Gastrocnemius medialis (tissue), 4 donors: ENCODE measurements around the gene DDX1. TPM values are rescaled to one million over a fixed set of nuclear protein-coding genes. Genes with fewer than 3 reads are reported as not detected.

ENCODE experiments used
- ATAC-seq, 2 donors: fragments of 150-250 bp; one replicate each; pipeline ENCODE4 v1.9.1; 2016
- DNase-seq, 2 donors: peaks; one replicate each; pipeline ENCODE4 v3.0.0-alpha.2; 2019
- H3K27ac ChIP-seq, 4 donors: fragments of 200-600 bp; sonication (generic); 1 replicate in 1 of 4; 2 replicates in 3 of 4; pipeline ENCODE4 v1.5.1; 2016 to 2018; ENCODE audit warnings: mild to moderate bottlenecking in 2 of 4, moderate library complexity in 1 of 4
- H3K27me3 ChIP-seq, 3 donors: fragments of 200-600 bp; sonication (generic) in 2 of 3; 1 replicate in 1 of 3; 2 replicates in 2 of 3; pipeline versions ENCODE4 v1.5.1 to v1.6.0; 2016 to 2019; ENCODE audit warnings: mild to moderate bottlenecking in 1 of 3, moderate library complexity in 1 of 3
- H3K36me3 ChIP-seq, 2 donors: fragments of 200-600 bp; sonication (generic) in 1 of 2; one replicate each; pipeline ENCODE4 v1.5.1; 2017 to 2018
- H3K4me1 ChIP-seq, 2 donors: fragments of 200-600 bp; sonication (generic) in 1 of 2; one replicate each; pipeline ENCODE4 v1.5.1; 2016 to 2017; ENCODE audit warnings: mild to moderate bottlenecking in 2 of 2
- H3K4me3 ChIP-seq, 4 donors: fragments of 200-600 bp; sonication (generic) in 3 of 4; 1 replicate in 1 of 4; 2 replicates in 3 of 4; pipeline ENCODE4 v1.5.1; 2016 to 2019; ENCODE audit warnings: mild to moderate bottlenecking in 2 of 4
- H3K9me3 ChIP-seq, 3 donors: fragments of 200-600 bp; sonication (generic) in 2 of 3; 1 replicate in 1 of 3; 2 replicates in 2 of 3; pipeline ENCODE4 v1.5.1; 2016 to 2019
- POLR2A ChIP-seq, 2 donors: fragments of 450-650 bp; IDR thresholded peaks; one replicate each; pipeline ENCODE4 v1.6.1; 2017; ENCODE audit warnings: antibody characterized with exemption in 2 of 2, mild to moderate bottlenecking in 2 of 2, moderate library complexity in 2 of 2
- in situ Hi-C, 4 donors: fragments of 200-750 bp; cut with MboI; loops; one replicate each; pipeline versions ENCODE4 v1.15.0 to v1.8.0; 2017; ENCODE audit warnings: low sequenced_read_pairs in 4 of 4
- intact Hi-C: fragments of 100-400 bp; cut with DNase I; formaldehyde crosslinking; loops from one replicate; pipeline ENCODE4 v1.15.1; 2023; ENCODE audit warnings: low total_unique reads
- total RNA-seq, 4 donors: library from RNA; depleted of rRNA; stranded (reverse); fragments of >200 nt; gene quantifications; one replicate each; pipeline versions ENCODE4 v1.1.0 to v1.2.3, GENCODE V29; 2016
- TF ChIP-seq, protein P1 (sequence below), 5 experiments: fragments of 450-650 bp in 3 of 5; fragments of 200-600 bp in 2 of 5; sonication (generic) in 2 of 5; IDR thresholded peaks in 4 of 5; conservative IDR thresholded peaks in 1 of 5; 1 replicate in 4 of 5; 2 replicates in 1 of 5; pipeline ENCODE4 v1.5.1; 2016 to 2019; ENCODE audit warnings: antibody characterized with exemption in 5 of 5, mild to moderate bottlenecking in 3 of 5, moderate library complexity in 3 of 5

Gene DDX1
- total RNA-seq, 4 donors from 2014 or later = 72.8 to 108 (median 88.6) TPM

DNA sequence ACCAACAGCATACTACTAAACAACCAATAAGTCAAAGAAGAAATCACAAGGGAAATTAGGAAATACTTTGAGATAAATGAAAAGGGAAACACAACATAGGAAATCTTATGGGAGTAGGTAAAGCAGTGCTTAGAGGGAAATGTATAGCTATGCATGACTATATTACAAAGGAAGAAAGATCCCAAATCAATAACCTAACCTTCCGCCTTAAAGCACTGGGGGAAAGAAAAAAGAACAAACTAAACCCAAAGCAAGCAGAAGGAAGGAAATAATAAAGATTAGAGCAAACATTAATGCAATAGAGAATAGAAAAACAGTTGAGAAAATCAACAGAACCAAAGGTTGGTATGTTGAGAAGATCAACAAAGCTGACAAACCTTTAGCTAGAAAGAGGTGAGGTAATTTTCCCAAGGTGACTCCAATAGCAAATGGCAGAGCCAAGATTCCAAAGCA lies 49.9 kb downstream of the DDX1 start:
- H3K9me3 ChIP-seq = no peaks in the 10 kb centered on the region
- peaks cover 7 to 20% of the 10 kb centered on the region in 2 donors for H3K4me1 ChIP-seq
- H3K36me3 ChIP-seq = peaks cover 0 to 5% of the 10 kb centered on the region in 2 donors
- DNase-seq (no peak), ATAC-seq (no peak)
- in situ Hi-C loops = loop anchor here (25.0 kb wide), 5 partner anchors 296 to 1121 kb away; partner anchors contain the start of gene MYCN (in 1 of the 4)
- no peak overlapping the region for H3K4me3 ChIP-seq
- intact Hi-C loops = no loop called here
- H3K27ac ChIP-seq = no peak overlapping the region
- TF ChIP-seq POLR2A (IDR thresholded peaks at IDR 0.05) = no peak
- TF ChIP-seq, protein P1, sequence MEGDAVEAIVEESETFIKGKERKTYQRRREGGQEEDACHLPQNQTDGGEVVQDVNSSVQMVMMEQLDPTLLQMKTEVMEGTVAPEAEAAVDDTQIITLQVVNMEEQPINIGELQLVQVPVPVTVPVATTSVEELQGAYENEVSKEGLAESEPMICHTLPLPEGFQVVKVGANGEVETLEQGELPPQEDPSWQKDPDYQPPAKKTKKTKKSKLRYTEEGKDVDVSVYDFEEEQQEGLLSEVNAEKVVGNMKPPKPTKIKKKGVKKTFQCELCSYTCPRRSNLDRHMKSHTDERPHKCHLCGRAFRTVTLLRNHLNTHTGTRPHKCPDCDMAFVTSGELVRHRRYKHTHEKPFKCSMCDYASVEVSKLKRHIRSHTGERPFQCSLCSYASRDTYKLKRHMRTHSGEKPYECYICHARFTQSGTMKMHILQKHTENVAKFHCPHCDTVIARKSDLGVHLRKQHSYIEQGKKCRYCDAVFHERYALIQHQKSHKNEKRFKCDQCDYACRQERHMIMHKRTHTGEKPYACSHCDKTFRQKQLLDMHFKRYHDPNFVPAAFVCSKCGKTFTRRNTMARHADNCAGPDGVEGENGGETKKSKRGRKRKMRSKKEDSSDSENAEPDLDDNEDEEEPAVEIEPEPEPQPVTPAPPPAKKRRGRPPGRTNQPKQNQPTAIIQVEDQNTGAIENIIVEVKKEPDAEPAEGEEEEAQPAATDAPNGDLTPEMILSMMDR (IDR thresholded peaks at IDR 0.05 in 4 of 5, conservative IDR thresholded peaks at IDR 0.05 in 1 of 5) = no peak
- H3K27me3 ChIP-seq = no peaks in the 10 kb centered on the region

DNA sequence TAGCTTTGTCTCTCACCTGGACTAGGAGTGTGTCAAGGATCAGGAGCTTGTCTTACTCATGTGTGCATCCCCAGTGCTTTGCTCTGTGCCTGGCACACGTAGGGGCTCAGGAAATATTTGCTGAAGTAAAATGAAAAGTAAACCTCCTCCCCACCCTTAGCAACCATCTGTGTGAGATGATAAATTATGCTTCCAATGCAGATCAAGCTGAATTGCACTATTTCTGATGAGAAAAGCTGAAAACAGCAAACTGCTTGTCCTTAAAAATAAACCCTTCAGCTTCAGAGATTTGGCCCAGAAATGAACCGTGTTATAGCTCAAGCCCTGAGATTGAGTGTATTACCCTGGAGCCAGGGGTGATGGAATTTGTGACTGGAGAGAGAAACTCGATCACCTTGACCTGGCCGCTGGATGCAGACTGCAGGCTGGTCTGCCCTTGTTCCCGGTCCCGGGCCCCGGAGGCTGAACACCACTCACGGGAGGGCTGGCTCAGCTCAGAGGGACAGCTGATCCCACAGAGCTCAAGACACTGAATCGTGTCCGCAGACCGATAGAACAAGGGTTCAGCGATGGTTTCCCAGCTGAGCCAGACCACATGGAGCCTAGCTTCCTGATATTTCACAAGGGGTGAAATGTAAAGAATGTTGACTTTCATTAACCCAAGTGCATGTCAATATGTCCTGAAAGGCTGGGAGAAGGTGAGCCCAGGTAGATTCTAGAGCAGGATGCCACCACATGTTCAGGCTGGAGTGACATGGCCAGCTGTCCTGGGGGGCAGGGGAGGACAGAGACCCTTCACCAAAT lies 50.5 kb downstream of the DDX1 start:
- Histone ChIP-seq H3K4me1 (peaks cover 7 to 17% of the 10 kb centered on the region in 2 donors), H3K4me3 (no peak overlapping the region), H3K27ac (no peak overlapping the region), H3K27me3 (no peaks in the 10 kb centered on the region), H3K9me3 (no peaks in the 10 kb centered on the region), H3K36me3 (peaks cover 0 to 5% of the 10 kb centered on the region in 2 donors)
- no peak for TF ChIP-seq POLR2A (IDR thresholded peaks at IDR 0.05)
- no peak for DNase-seq
- intact Hi-C loops (no loop called here), in situ Hi-C loops (loop anchor here (25.0 kb wide), 5 partner anchors 295 to 1120 kb away; partner anchors contain the start of gene MYCN (in 1 of the 4))
- no peak for ATAC-seq

DNA sequence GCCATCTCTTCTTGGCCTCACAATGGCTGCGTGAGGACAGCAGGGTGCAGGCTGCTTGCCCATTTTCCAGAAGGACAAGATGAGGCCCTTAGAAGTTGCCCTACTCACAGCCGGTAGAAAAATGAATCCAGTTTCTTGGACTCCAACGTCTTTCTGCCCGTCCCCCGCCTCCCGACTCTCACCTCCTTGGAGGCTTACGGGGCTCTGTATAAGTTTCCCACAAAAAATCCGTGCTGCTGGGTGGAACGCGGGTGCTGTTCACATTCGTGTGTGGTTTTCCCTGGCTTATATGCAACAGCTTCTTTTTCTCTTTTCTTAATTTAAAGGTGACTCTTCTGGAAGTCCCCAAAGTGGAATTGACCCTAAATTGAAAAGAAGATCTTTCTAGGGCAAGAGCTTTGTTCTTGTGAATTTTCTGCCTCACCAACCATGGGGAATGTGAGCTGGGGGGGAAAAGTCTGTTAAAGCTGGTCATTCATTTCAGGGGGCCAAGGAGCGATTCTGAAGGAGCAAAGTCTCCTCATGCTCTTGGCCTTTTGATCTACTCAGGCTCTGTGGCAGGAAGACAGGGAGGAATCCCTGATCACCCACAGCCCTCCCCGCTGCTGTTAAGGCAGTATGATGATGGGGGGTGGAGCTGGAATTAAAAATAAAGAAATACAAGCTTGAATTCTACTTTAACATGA lies 51.3 kb downstream of the DDX1 start:
- Histone ChIP-seq H3K27me3 (no peaks in the 10 kb centered on the region), H3K9me3 (no peaks in the 10 kb centered on the region), H3K27ac (no peak overlapping the region), H3K4me3 (no peak overlapping the region), H3K4me1 (peaks cover 7 to 10% of the 10 kb centered on the region in 2 donors), H3K36me3 (peaks cover 0 to 5% of the 10 kb centered on the region in 2 donors)
- DNase-seq = no peak
- TF ChIP-seq, protein P1 (IDR thresholded peaks at IDR 0.05 in 4 of 5, conservative IDR thresholded peaks at IDR 0.05 in 1 of 5) = no peak
- in situ Hi-C loops = loop anchor here (25.0 kb wide), 5 partner anchors 294 to 1119 kb away; partner anchors contain the start of gene MYCN (in 1 of the 4)
- ATAC-seq = no peak
- intact Hi-C loops = no loop called here

DNA sequence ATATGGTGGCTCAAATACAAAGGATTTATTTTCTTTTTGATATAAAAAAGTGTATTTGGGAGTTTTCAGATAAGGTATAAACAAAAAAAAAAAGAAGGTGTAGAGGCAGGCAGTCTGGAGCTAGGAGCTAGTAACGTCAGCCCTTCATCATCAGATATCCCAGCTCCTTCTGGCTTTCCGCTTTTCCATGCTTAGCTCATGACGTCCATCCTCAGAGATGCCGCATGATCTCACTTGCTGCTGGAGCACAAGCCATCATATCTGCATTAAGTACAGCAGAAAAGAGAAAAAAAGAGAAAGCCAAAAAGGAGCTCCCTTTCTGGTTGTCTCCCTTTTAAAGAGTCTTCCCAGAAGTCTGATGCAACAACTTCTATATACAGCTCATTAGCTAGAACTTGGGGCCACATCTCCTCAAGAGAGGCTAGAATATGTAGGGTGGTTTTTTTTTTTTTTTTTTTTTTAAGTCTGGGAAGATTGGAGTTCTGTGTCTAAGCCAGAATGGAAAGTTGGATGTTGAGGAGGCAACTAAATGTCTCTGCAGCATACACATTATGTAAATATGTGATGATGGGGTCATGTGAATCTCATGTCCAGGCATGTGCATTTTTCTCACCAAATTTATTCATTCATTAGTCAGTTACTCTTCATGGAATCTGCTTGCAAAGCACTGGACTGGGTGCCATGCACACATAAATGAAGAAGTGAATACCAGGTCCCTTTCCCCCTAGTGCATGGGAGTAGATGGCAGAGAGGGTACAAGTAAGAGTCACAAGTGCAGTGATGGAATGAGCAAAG lies 52.3 kb downstream of the DDX1 start:
- TF ChIP-seq, protein P1 (IDR thresholded peaks at IDR 0.05 in 4 of 5, conservative IDR thresholded peaks at IDR 0.05 in 1 of 5) = no peak
- TF ChIP-seq POLR2A (IDR thresholded peaks at IDR 0.05) = no peak
- Histone ChIP-seq H3K4me1 (peaks cover 7 to 8% of the 10 kb centered on the region in 2 donors), H3K27me3 (no peaks in the 10 kb centered on the region), H3K36me3 (peaks cover 0 to 5% of the 10 kb centered on the region in 2 donors), H3K4me3 (no peak overlapping the region), H3K9me3 (no peaks in the 10 kb centered on the region), H3K27ac (no peak overlapping the region)
- no peak for ATAC-seq
- no peak for DNase-seq
- in situ Hi-C loops (loop anchor here (25.0 kb wide), 5 partner anchors 293 to 1118 kb away; partner anchors contain the start of gene MYCN (in 1 of the 4)), intact Hi-C loops (no loop called here)
